Right lobe of liver (tissue), 4 donors: ENCODE results near the gene SLF2.

Source experiments
- POLR2A ChIP-seq: fragments of 450-650 bp; IDR thresholded peaks from one replicate; pipeline ENCODE4 v1.6.1; 2017; ENCODE audit warnings: antibody characterized with exemption, mild to moderate bottlenecking
- TF ChIP-seq, protein P1 (sequence below), 4 donors: fragments of 200-600 bp in 3 of 4; fragments of 450-650 bp in 1 of 4; IDR thresholded peaks; one replicate each; pipeline versions ENCODE4 v1.5.1 to v1.8.0; 2016 to 2022; ENCODE audit warnings: antibody characterized with exemption in 4 of 4, mild to moderate bottlenecking in 2 of 4
- donor health status: DM: no; HTN: no; CAD: no.
- donor health status: DM: no; HTN: no; CAD: no.
- donor health status: DM: no; HTN: yes; CAD: no.

DNA sequence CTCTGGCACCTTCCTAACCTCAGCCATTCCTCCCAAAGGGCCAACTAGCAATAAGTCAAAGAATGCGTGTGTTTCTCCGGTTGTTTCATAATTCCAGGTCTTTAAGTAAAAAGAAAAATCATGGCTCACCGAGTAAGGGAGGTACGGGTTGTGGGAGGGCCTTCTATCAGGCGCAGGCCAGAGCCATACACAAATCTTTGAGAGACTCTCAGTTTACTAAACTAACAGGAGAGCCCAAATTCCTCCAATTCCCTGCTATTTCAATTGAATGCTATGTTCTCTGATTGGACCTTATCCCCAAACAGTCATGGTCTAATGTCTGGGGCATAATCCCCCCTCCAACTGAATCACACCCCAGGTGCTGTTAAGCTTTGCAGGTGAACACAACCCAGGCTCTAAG is 26.2 kb upstream of the SLF2 start:
- TF ChIP-seq, protein P1, sequence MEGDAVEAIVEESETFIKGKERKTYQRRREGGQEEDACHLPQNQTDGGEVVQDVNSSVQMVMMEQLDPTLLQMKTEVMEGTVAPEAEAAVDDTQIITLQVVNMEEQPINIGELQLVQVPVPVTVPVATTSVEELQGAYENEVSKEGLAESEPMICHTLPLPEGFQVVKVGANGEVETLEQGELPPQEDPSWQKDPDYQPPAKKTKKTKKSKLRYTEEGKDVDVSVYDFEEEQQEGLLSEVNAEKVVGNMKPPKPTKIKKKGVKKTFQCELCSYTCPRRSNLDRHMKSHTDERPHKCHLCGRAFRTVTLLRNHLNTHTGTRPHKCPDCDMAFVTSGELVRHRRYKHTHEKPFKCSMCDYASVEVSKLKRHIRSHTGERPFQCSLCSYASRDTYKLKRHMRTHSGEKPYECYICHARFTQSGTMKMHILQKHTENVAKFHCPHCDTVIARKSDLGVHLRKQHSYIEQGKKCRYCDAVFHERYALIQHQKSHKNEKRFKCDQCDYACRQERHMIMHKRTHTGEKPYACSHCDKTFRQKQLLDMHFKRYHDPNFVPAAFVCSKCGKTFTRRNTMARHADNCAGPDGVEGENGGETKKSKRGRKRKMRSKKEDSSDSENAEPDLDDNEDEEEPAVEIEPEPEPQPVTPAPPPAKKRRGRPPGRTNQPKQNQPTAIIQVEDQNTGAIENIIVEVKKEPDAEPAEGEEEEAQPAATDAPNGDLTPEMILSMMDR (IDR thresholded peaks at IDR 0.05) = no peak
- no peak for TF ChIP-seq POLR2A
